Middle frontal gyrus (tissue), 1 donor: Measurements from ENCODE around the gene GFM2.
A peak's percentile ranks its signal among the peaks of the same experiment; 100 is the strongest.
"Not testable (repeated sequence)": the region's sequence is repeated elsewhere in the genome, so short reads cannot be mapped to it uniquely, and the experiment has no call there.

Source experiments
- DNase-seq: peaks from one replicate; pipeline ENCODE4 v3.0.0-alpha.2; 2015; ENCODE audit warnings: low spot score; ENCODE audit errors: extremely low spot score

Gene GFM2, protein sequence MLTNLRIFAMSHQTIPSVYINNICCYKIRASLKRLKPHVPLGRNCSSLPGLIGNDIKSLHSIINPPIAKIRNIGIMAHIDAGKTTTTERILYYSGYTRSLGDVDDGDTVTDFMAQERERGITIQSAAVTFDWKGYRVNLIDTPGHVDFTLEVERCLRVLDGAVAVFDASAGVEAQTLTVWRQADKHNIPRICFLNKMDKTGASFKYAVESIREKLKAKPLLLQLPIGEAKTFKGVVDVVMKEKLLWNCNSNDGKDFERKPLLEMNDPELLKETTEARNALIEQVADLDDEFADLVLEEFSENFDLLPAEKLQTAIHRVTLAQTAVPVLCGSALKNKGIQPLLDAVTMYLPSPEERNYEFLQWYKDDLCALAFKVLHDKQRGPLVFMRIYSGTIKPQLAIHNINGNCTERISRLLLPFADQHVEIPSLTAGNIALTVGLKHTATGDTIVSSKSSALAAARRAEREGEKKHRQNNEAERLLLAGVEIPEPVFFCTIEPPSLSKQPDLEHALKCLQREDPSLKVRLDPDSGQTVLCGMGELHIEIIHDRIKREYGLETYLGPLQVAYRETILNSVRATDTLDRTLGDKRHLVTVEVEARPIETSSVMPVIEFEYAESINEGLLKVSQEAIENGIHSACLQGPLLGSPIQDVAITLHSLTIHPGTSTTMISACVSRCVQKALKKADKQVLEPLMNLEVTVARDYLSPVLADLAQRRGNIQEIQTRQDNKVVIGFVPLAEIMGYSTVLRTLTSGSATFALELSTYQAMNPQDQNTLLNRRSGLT

DNA sequence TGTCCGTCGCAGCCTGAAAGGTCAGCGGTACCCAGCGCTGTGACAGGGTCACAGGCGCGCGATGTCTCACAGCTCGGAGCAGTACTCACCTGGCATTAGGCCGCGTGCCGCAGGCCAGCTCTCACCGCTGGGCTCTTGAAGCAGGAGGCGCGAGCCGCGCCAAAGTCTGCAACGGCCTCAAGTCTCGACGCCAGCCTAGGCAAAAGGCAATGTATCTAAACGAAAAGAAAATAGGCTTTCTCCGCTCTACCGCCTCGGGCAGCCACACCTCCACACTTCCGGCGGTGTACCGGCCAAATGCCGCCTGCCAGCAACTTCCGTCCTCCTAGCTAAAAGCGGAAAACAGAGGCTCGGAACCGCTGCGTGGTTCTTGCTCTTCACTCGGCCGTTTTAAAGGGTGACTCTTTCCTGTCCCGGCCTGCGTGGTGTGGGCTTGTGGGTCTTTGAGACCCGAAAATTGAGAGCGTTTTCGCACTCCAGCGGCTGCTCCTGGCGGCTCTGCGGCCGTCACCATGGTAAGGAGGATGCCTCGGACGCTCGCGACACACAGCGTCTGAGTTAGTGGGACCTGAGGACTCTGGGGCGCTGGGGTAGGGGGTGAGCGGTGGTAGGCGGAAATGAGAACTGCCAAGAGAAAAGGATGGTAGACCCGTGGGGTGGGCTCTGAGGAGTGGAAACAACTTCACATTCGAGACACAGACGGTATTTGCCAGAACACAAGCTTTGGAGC lies at the start of gene GFM2, which contains the start of gene NSA2:
TSS of gene GFM2 (minus strand) at position 269 of the 730 bp plus-strand sequence. CDS start 3,375 bp downstream, outside the sequence.
TSS of gene NSA2 (plus strand) at position 401 of the 730 bp plus-strand sequence. CDS start at position 513, 112 bp downstream.
- peak; percentile 95 for DNase-seq

GRCh38 chr5:74810915-74811314 lies 44.0 kb upstream of the GFM2 start:
- no peak for DNase-seq

DNA sequence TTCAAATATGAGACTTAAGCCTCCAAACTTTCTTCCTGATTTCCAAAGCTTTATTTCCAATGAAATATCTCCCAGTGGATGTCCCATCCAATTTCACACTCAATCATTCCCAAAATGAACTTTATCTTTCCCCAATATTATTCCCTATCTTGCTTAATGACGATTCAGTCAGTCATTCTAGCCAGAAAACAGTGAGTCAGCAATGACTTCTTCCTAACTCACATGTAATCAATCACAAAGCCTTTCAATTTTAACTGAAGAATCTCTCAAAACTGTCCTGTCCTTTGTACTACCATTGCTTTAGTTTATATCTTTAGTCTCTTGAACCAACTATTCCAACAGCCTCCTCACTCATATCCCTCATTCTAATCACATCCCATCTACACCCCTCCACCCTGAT lies 35.0 kb upstream of the GFM2 start:
- no peak for DNase-seq

DNA sequence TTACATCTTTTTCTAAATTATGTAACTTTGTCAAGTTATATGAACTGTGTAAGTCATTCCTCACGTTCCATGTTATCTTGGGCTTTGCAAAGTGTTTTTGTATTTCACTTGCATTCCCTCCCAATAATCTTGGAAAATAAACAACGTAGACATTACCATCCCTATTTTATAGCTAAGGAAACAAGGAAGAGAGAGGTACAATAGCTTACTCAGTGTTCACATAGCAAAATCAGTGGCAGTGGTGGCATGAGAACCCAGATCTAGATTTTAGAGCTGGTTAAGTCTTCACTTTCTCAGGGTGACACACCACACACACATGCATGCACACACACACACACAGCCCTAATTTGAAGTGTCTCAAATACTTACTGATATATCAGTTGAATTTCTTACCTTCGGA lies 34.3 kb upstream of the GFM2 start:
- DNase-seq = no peak

DNA sequence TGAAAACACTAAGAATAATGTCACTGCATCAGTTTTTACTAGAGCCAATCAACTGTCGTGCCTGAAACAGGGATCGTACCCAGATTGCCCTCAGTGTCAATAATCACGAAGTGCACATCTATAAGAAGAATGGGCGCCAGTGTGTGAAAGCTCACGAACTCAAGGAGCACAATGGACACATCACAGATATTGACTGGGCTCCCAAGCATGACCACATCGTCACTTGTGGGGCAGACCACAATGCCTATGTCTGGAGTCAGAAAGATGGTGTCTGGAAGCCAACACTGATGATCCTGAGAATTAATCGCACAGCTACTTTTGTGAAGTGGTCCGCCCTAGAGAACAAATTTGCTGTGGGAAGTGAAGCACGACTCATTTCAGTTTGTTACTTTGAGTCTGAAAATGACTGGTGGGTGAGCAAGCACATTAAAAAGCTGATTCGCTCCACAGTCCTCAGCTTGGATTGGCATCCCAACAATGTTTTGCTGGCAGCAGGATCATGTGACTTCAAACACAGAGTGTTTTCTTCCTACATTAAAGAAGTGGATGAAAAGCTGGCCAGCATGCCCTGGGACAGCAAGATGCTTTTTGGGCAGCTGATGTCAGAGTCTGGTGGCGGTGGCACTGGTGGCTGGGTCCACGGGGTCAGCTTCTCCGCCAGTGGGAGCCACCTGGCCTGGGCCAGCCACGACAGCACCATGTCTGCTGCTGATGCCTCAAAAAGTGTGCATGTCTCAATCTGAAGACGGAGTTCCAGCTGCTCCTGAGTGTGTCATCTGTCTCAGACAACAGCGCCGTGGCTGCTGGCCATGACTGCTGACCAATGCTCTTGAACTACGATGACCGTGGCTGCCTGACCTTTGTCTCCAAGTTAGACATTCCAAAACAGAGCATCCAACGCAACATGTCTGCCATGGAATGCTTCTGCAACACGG lies 32.3 kb upstream of the GFM2 start:
- no peak for DNase-seq

DNA sequence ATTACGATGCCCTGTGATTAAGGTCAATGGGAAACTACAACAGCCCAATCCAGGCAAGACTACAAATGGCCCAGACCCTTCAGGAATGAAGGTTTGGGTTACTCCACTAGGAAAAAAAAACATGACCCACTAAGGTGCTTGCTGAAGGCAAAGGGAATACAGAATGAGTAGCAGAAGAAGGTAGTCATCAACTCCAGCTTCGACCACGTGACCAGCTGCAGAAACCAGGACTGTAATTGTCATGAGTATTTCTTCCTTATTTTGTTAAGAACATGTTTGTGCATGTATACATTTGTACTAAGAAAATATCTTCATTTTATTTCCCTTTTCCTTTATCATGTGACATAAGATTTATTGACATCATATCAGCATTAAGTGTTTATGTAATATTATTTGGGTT lies 24.8 kb upstream of the GFM2 start:
- not testable (repeated sequence) for DNase-seq

- DNase-seq = no peak
These were observed 20.5 kb upstream of the GFM2 start for GRCh38 chr5:74787424-74787823.

- DNase-seq = no peak
These were observed 19.9 kb upstream of the GFM2 start for GRCh38 chr5:74786851-74787250.

GRCh38 chr5:74778609-74779008 lies 11.7 kb upstream of the GFM2 start:
- DNase-seq = no peak

DNA sequence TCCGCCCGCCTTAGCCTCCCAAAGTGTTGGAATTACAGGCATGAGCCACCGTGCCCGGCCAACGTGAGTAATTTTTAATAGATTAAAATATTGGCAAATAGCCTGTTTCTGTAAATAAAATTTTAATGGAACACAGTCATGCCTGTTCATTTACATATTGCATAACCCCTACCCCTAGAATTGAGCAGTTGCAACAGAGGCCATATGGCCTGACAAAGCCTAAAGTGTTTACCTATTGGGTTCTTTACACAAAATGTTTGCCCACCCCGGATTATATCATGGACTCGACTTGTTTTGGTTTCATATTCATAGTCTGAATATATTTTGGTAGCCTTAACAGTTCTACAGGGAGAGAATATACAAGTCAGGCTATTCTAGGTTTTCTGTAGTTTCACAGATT lies 5.4 kb upstream of the GFM2 start:
- no peak for DNase-seq

- no peak for DNase-seq
These were observed 629 bp upstream of the GFM2 start for GRCh38 chr5:74767579-74767913.

- no peak for DNase-seq
These were observed 484 bp downstream of the GFM2 start for GRCh38 chr5:74766418-74766848.

DNA sequence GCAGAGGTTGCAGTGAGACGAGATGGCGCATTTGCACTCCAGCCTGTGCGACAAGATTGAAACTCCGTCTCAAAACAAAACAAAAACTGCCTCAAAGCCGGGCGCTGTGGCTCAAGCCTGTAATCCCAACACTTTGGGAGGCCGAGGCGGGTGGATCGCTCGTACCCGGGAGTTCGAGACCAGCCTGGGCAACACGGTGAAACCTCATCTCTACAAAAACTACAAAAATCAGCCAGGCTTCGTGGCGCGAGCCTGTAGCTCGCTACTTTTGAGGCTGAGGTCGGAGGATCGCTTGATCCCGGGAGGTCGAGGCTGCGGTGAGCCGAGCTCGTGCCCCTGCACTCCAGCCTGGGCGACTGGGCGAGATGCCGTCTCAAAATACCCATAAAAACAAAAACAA lies 988 bp downstream of the GFM2 start:
- DNase-seq = no peak

- no peak for DNase-seq
These were observed 1.7 kb downstream of the GFM2 start for GRCh38 chr5:74765201-74765600.

DNA sequence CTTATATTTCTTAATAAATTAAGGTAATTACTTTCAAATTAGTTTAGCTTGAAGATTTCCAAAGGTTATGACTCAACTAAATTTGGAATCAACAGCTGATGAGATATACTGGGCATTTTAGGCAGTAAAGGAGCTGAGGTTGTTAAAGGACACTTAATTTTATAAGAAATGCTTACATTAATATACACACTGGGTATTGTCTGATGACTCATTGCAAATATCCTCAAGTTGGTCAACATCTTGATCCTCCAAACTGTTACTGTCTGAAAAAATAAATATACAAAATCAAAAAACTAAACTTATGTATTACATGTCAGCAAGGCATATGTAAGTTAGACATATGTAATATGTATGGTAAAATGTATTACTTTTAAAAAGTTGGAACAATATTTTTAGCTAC lies 3.4 kb downstream of the GFM2 start:
- no peak for DNase-seq

DNA sequence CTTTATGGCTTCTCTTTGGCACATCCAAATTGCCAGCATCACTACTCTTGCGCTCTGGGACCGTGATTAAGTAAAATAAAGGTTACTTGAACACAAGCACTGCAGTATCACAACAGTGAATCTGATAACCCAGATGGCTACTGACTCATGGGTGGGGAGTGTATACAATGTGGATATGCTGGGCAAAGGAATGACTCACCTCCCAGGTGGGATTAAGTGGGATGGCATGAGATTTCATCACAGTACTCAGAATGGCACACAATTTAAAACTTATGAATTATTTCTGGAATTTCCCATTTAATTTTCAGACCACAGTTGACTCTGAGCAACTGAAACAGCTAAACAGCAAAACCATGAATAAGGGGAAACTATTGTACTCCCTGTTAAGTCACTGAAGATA lies 4.3 kb downstream of the GFM2 start:
- no peak for DNase-seq

DNA sequence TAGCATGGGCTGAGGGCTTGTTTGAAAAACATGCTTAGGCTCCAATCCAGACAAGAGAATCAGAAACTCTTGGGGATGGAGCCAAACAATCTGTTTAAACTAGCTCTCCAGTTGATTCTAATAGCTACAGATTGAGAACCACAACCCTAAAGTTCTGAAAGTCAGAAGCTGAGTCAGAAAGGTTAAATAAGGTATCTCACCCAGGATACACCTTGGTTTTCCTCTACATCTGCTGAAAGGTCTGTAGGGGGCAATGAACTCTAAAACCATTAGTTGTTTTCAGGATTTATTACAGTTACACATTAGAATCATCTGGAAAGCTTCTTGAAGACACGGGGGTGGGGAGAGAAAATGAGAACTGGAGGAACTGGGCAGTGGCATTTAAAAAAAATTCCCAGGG lies 5.7 kb downstream of the GFM2 start:
- DNase-seq = no peak

DNA sequence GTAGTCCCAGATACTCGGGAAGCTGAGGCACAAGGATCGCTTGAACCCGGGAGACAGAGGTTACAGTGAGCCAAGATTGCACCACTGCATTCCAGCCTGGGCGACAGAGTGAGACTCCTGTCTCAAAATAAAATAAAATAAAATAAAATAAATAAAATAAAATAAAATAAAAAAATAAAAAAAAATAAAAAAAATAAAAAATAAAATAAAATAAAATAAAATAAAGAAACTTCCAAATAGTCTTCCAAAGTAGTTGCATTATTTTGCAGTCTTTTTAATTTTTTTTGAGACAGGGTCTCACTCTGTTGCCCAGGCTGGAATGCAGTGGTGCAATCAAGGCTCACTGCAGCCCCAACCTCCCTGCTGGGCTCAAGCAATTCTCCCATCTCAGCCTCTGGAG lies 18.2 kb downstream of the GFM2 start:
- DNase-seq = not testable (repeated sequence)

GRCh38 chr5:74738406-74738805 lies 28.5 kb downstream of the GFM2 start:
- DNase-seq = no peak

GRCh38 chr5:74736759-74737158 lies 30.2 kb downstream of the GFM2 start:
- no peak for DNase-seq

DNA sequence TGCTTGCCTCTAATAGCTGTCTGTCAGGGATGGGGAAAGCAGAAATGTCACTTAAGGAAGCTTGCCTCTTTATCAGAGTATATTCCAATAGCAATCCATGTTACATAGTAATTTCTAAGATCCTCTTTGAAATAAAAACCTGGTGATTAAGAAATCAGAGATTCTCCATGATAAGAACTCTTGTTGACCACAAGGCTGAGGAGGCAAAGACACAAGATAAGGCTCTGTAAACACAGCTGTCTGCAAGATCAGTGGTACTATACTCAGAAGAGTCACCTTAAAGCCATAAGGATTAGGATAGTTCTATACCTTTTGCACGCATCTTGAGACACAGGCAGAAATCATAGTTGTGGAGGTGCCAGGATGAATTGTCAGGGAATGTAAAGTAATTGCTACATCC lies 41.6 kb downstream of the GFM2 start:
- no peak for DNase-seq
